Measurements from ENCODE around the gene NDUFS8.

GRCh38 chr11:68081691-68082090 is 51.2 kb downstream of the NDUFS8 start:
- TF ChIP-seq ZNF687 (CRISPR knock-in tag; IDR thresholded peaks at IDR 0.05) (no peak), MAZ (IDR thresholded peaks at IDR 0.05; ENCODE audit: borderline replicate concordance, low read depth, low read length) (no peak), MAZ (CRISPR knock-in tag; IDR thresholded peaks at IDR 0.05; ENCODE audit: low read depth) (no peak), REST (IDR thresholded peaks at IDR 0.05; ENCODE audit: borderline replicate concordance in 1 of 2, low read depth in 1 of 2, low read length in 2 of 2) (no peak), ZFP37 (CRISPR knock-in tag; IDR thresholded peaks at IDR 0.05; ENCODE audit: borderline replicate concordance) (no peak)
